A549 (cell line): ENCODE measurements around the gene ABCB8. TPM values are rescaled to one million over a fixed set of nuclear protein-coding genes. Genes with fewer than 3 reads are reported as not detected.

ENCODE experiments used
- ATAC-seq, 2 experiments: fragments of 200-7000 bp in 1 of 2; fragments of >200 bp in 1 of 2; cut with Nextera tagmentation in 1 of 2; cut with Tn5 transposase in 1 of 2; 3 replicates each; pipeline versions ENCODE4 v1.8.0 to v1.9.1; 2018 to 2020; ENCODE audit warnings: mild to moderate bottlenecking in 1 of 2, moderate library complexity in 1 of 2
- CTCF ChIA-PET: fragments of 300-600 bp; sonication (Branson Sonifier 250); formaldehyde crosslinking; extraction: SDS; loops from one replicate; lab custom pipeline; 2021; ENCODE audit warnings: antibody characterized with exemption, inconsistent platforms; lab: Yijun Ruan, JAX
- POLR2A ChIA-PET: fragments of 350-600 bp; formaldehyde crosslinking; extraction: SDS; loops from one replicate; lab custom pipeline; 2021; ENCODE audit warnings: antibody characterized with exemption, inconsistent platforms; lab: Yijun Ruan, JAX
- DNase-seq, 2 experiments: peaks; one replicate each; pipeline versions ENCODE4 v3.0.0 to v3.0.0-alpha.2; 2011 to 2016; ENCODE audit warnings: low read depth in 1 of 2, low spot score in 1 of 2
- FAIRE-seq: peaks from 2 replicates; lab custom pipeline; 2011; peaks lifted over from hg19 to GRCh38; lab: Jason Lieb, UNC
- H3K27ac ChIP-seq, 2 experiments: fragments of >200 bp; sonication (Bioruptor Twin); formaldehyde crosslinking; 3 replicates each; pipeline ENCODE4 v1.5.1; 2016 to 2017
- H3K4me1 ChIP-seq: fragments of >200 bp; sonication (Bioruptor Twin); formaldehyde crosslinking; 3 replicates; pipeline ENCODE4 v1.6.1; 2016
- H3K4me2 ChIP-seq: fragments of >200 bp; sonication (Bioruptor Twin); formaldehyde crosslinking; 3 replicates; pipeline ENCODE4 v1.6.1; 2016
- H3K4me3 ChIP-seq: fragments of >200 bp; sonication (Bioruptor Twin); formaldehyde crosslinking; 3 replicates; pipeline ENCODE4 v1.5.1; 2016
- H3K9me3 ChIP-seq: fragments of >200 bp; sonication (Bioruptor Twin); formaldehyde crosslinking; 3 replicates; pipeline ENCODE4 v1.6.1; 2016
- BCL3 ChIP-seq: fragments of >200 bp; sonication (Bioruptor Twin); formaldehyde crosslinking; IDR thresholded peaks from 3 replicates; pipeline ENCODE4 v1.6.1; 2016
- CEBPB ChIP-seq, 2 experiments: fragments of >200 bp in 1 of 2; sonication (Bioruptor Twin) in 1 of 2; formaldehyde crosslinking in 1 of 2; IDR thresholded peaks; 2 replicates each; pipeline ENCODE4 v1.6.1; 2012 to 2016
- CHD2 ChIP-seq: fragments of 150-350 bp; IDR thresholded peaks from 2 replicates; pipeline ENCODE4 v1.6.1; 2014; ENCODE audit warnings: low read length; ENCODE audit not compliant: partially characterized antibody
- EHF ChIP-seq: fragments of 250-450 bp; sonication (Bioruptor Pico); IDR thresholded peaks from 2 replicates; pipeline ENCODE4 v1.5.0; 2020; ENCODE audit warnings: mild to moderate bottlenecking
- EP300 ChIP-seq, 2 experiments: fragments of >200 bp; sonication (Bioruptor Twin); formaldehyde crosslinking; IDR thresholded peaks; 2 replicates in 1 of 2; 3 replicates in 1 of 2; pipeline ENCODE4 v1.6.1; 2016 to 2017
- ESRRA ChIP-seq: fragments of 150-350 bp; IDR thresholded peaks from 2 replicates; pipeline ENCODE4 v1.6.1; 2014; ENCODE audit warnings: mild to moderate bottlenecking, low read length, borderline replicate concordance
- FOXS1 ChIP-seq: fragments of 250-450 bp; sonication (Bioruptor Pico); IDR thresholded peaks from 2 replicates; pipeline ENCODE4 v1.5.0; 2020; ENCODE audit warnings: mild to moderate bottlenecking, moderate library complexity
- HEYL ChIP-seq: fragments of 250-450 bp; sonication (Bioruptor Pico); IDR thresholded peaks from 2 replicates; pipeline ENCODE4 v1.8.0; 2021; ENCODE audit warnings: mild to moderate bottlenecking, moderate library complexity
- HOXB5 ChIP-seq: fragments of 250-450 bp; sonication (Bioruptor Pico); IDR thresholded peaks from 2 replicates; pipeline ENCODE4 v1.5.0; 2020; ENCODE audit warnings: mild to moderate bottlenecking, moderate library complexity
- JUN ChIP-seq, 2 experiments: fragments of >200 bp; sonication (Bioruptor Twin); formaldehyde crosslinking; IDR thresholded peaks; 2 replicates in 1 of 2; 3 replicates in 1 of 2; pipeline ENCODE4 v1.6.1; 2016 to 2017
- KDM5A ChIP-seq: fragments of 200-600 bp; sonication (generic); IDR thresholded peaks from 2 replicates; pipeline ENCODE4 v1.6.1; 2016; ENCODE audit warnings: antibody characterized with exemption, mild to moderate bottlenecking
- MAFK ChIP-seq: fragments of 450-650 bp; IDR thresholded peaks from 2 replicates; pipeline ENCODE4 v1.6.1; 2014; ENCODE audit not compliant: partially characterized antibody
- MAZ ChIP-seq: fragments of 150-350 bp; IDR thresholded peaks from 2 replicates; pipeline ENCODE4 v1.6.1; 2014; ENCODE audit warnings: antibody characterized with exemption, low read depth, low read length, borderline replicate concordance
- PHF8 ChIP-seq: fragments of 200-600 bp; sonication (generic); IDR thresholded peaks from 2 replicates; pipeline ENCODE4 v1.6.1; 2016; ENCODE audit warnings: low read depth, mild to moderate bottlenecking, antibody characterized with exemption, moderate library complexity, borderline replicate concordance
- POLR2A ChIP-seq: IDR thresholded peaks from 2 replicates; pipeline ENCODE4 v1.6.1; 2012; ENCODE audit warnings: mild to moderate bottlenecking, low read length
- RAD21 ChIP-seq, 2 experiments: fragments of >200 bp in 1 of 2; sonication (Bioruptor Twin) in 1 of 2; formaldehyde crosslinking in 1 of 2; IDR thresholded peaks in 1 of 2; conservative IDR thresholded peaks in 1 of 2; 2 replicates in 1 of 2; 3 replicates in 1 of 2; pipeline ENCODE4 v1.6.1; 2012 to 2018; ENCODE audit warnings: inconsistent platforms in 1 of 2
- RARB ChIP-seq: fragments of 250-450 bp; sonication (Bioruptor Pico); IDR thresholded peaks from 2 replicates; pipeline ENCODE4 v1.8.0; 2021; ENCODE audit warnings: mild to moderate bottlenecking, moderate library complexity
- SMC3 ChIP-seq: fragments of >200 bp; sonication (Bioruptor Twin); formaldehyde crosslinking; IDR thresholded peaks from 3 replicates; pipeline ENCODE4 v1.6.1; 2018; ENCODE audit warnings: inconsistent platforms
- TFCP2L1 ChIP-seq: fragments of 250-450 bp; sonication (Bioruptor Pico); IDR thresholded peaks from 2 replicates; pipeline ENCODE4 v1.5.0; 2021; ENCODE audit warnings: mild to moderate bottlenecking
- USF2 ChIP-seq: fragments of 450-650 bp; IDR thresholded peaks from 2 replicates; pipeline ENCODE4 v1.6.1; 2014; ENCODE audit warnings: antibody characterized with exemption
- ZNF302 ChIP-seq: fragments of 250-450 bp; sonication (Bioruptor Pico); IDR thresholded peaks from 2 replicates; pipeline ENCODE4 v1.9.0; 2021; ENCODE audit warnings: inconsistent platforms, mild to moderate bottlenecking, moderate library complexity
- WGBS: methylation state at CpG from one replicate; pipeline ENCODE4 v1.1.6; 2017; ENCODE audit errors: missing lambda C conversion rate; 5-methylcytosine and 5-hydroxymethylcytosine counted together
- polyA plus RNA-seq, 4 experiments: library from polyadenylated mRNA; depleted of rRNA in 3 of 4; stranded (reverse); fragments of >200 nt; fragmentation: RNase III in 1 of 4; extraction: RNeasy Plus Mini Kit Qiagen cat#74134 plus additional on column Dnase treatment in 1 of 4; gene quantifications; 2 replicates in 3 of 4; 3 replicates in 1 of 4; pipeline ENCODE4 v1.2.3, GENCODE V29; 2011 to 2017
- TF ChIP-seq, protein P1 (sequence below): fragments of 150-350 bp; IDR thresholded peaks from 2 replicates; pipeline ENCODE4 v1.6.1; 2014; ENCODE audit warnings: low read depth, mild to moderate bottlenecking, low read length
- TF ChIP-seq, protein P2 (sequence below): fragments of >200 bp; sonication (Bioruptor Twin); formaldehyde crosslinking; IDR thresholded peaks from 3 replicates; pipeline ENCODE4 v1.5.1; 2016

ABCB8 gene
- polyA plus RNA-seq, 2 of the 4 experiments (the other 2 are of a cell fraction), result 19.6 to 41.1 TPM

GRCh38 chr7:151058781-151059366 lies 30.6 kb downstream of the ABCB8 start (continued):
- TF ChIP-seq, protein P1, sequence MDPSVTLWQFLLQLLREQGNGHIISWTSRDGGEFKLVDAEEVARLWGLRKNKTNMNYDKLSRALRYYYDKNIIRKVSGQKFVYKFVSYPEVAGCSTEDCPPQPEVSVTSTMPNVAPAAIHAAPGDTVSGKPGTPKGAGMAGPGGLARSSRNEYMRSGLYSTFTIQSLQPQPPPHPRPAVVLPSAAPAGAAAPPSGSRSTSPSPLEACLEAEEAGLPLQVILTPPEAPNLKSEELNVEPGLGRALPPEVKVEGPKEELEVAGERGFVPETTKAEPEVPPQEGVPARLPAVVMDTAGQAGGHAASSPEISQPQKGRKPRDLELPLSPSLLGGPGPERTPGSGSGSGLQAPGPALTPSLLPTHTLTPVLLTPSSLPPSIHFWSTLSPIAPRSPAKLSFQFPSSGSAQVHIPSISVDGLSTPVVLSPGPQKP, result no peak
- TF ChIP-seq ZNF302 (CRISPR knock-in tag) (no peak), MAZ (no peak), USF2 (no peak), HEYL (CRISPR knock-in tag) (no peak)

GRCh38 chr7:151059367-151060112 lies 31.3 kb downstream of the ABCB8 start, which contains the start of gene SLC4A2:
SLC4A2 (plus strand) TSS chr7:151059589; CDS start chr7:151061988, 2,399 bp downstream.
- Histone ChIP-seq H3K9me3 (no peaks in the 10 kb centered on the region), H3K4me1 (peaks cover 37% of the 10 kb centered on the region), H3K4me2 (peak within 1 kb of the TSS; percentile 92)
- CTCF ChIA-PET, result interaction anchor here (0.9 to 5.7 kb wide), 16 partner anchors 9 to 106 kb away, joined by 3 to 64 read pairs (median 6); partner anchors contain the start of genes ABCB8, AGAP3 and FASTK
- WGBS, result 3% methylated on average over 30 of the region's 75 CpGs
- POLR2A ChIA-PET, result interaction anchor here (0.6 to 0.8 kb wide), 2 partner anchors 31 to 181 kb away, joined by 3 to 4 read pairs; partner anchors contain the start of gene ABCB8
- peak; percentile 76 to 90 for DNase-seq
- TF ChIP-seq BCL3, result 0 out of 3 replicates have a peak, but pooled peaks have one; percentile 18
- TF ChIP-seq JUN (IDR thresholded peaks at IDR 0.05), result peak in 1 of 2 experiments; percentile 85; a peak in 3 of 5 replicates
- TF ChIP-seq CHD2, result no peak
- no peak for TF ChIP-seq KDM5A
- no peak for TF ChIP-seq FOXS1 (CRISPR knock-in tag)
- peak; percentile 97 for TF ChIP-seq MAZ
- TF ChIP-seq PHF8, result peak; percentile 35; the same call in 1 of the 2 replicates
- TF ChIP-seq POLR2A, result peak; percentile 28
- TF ChIP-seq, protein P2, sequence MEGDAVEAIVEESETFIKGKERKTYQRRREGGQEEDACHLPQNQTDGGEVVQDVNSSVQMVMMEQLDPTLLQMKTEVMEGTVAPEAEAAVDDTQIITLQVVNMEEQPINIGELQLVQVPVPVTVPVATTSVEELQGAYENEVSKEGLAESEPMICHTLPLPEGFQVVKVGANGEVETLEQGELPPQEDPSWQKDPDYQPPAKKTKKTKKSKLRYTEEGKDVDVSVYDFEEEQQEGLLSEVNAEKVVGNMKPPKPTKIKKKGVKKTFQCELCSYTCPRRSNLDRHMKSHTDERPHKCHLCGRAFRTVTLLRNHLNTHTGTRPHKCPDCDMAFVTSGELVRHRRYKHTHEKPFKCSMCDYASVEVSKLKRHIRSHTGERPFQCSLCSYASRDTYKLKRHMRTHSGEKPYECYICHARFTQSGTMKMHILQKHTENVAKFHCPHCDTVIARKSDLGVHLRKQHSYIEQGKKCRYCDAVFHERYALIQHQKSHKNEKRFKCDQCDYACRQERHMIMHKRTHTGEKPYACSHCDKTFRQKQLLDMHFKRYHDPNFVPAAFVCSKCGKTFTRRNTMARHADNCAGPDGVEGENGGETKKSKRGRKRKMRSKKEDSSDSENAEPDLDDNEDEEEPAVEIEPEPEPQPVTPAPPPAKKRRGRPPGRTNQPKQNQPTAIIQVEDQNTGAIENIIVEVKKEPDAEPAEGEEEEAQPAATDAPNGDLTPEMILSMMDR, result peak; percentile 23; the same call in 1 of the 3 replicates
- TF ChIP-seq SMC3, result 0 out of 3 replicates have a peak, but pooled peaks have one; percentile 14
- TF ChIP-seq, all 56 proteins: peak for 7
- FAIRE-seq (no peak), ATAC-seq (peak; percentile 5 to 7)
- Histone ChIP-seq H3K27ac (peak within 1 kb of the TSS; percentile 99), H3K4me3 (peak within 1 kb of the TSS; percentile 86)

- ChIA-PET CTCF (interaction anchor here (0.9 to 5.7 kb wide), 14 partner anchors 9 to 105 kb away, joined by 3 to 64 read pairs (median 6); partner anchors contain the start of genes ABCB8, AGAP3 and FASTK), POLR2A (no interaction called here)
- 3% methylated on average over 14 of the region's 17 CpGs for WGBS
- peak overlapping the region; percentile 86 for H3K4me3 ChIP-seq
- H3K4me1 ChIP-seq, result peaks cover 43% of the 10 kb centered on the region
- DNase-seq (peak in 1 of 2 experiments; percentile 48), ATAC-seq (peak; percentile 1 to 5; a peak in 2 of 6 replicates), FAIRE-seq (no peak)
- H3K9me3 ChIP-seq, result no peaks in the 10 kb centered on the region
- H3K27ac ChIP-seq, result peak overlapping the region; percentile 99
- peak overlapping the region; percentile 92 for H3K4me2 ChIP-seq
- TF ChIP-seq RAD21 (conservative IDR thresholded peaks at IDR 0.05 in 1 of 2, IDR thresholded peaks at IDR 0.05 in 1 of 2) (no peak; a peak in 1 of 5 replicates), RARB (CRISPR knock-in tag) (no peak), EHF (no peak), CEBPB (IDR thresholded peaks at IDR 0.05) (no peak), HOXB5 (CRISPR knock-in tag) (no peak), JUN (IDR thresholded peaks at IDR 0.05) (no peak; a peak in 1 of 5 replicates), KDM5A (no peak), TFCP2L1 (CRISPR knock-in tag) (no peak), EP300 (IDR thresholded peaks at IDR 0.05) (no peak), ZNF302 (CRISPR knock-in tag) (no peak), MAFK (no peak), ESRRA (no peak), HEYL (CRISPR knock-in tag) (no peak)
- TF ChIP-seq, protein P2, result no peak
- TF ChIP-seq, protein P1, result no peak
Observed at GRCh38 chr7:151060113-151060415, 31.8 kb downstream of the ABCB8 start.
